Suprapubic skin (tissue), 4 donors: ENCODE results near the gene TEAD4.

ENCODE experiments used
- EP300 ChIP-seq: sonication (generic); formaldehyde crosslinking; IDR thresholded peaks from one replicate; pipeline ENCODE4 v1.6.1; 2017; ENCODE audit warnings: antibody characterized with exemption
- POLR2A ChIP-seq, 2 donors: fragments of 450-650 bp; IDR thresholded peaks; one replicate each; pipeline ENCODE4 v1.6.1; 2017; ENCODE audit warnings: antibody characterized with exemption in 2 of 2, mild to moderate bottlenecking in 2 of 2, moderate library complexity in 2 of 2
- POLR2AphosphoS5 ChIP-seq, 3 donors: sonication (generic); formaldehyde crosslinking; IDR thresholded peaks; one replicate each; pipeline ENCODE4 v1.6.1; 2017; ENCODE audit warnings: antibody characterized with exemption in 3 of 3
- TF ChIP-seq, protein P1 (sequence below), 2 donors: fragments of 200-600 bp in 1 of 2; fragments of 450-650 bp in 1 of 2; sonication (generic) in 1 of 2; IDR thresholded peaks; one replicate each; pipeline ENCODE4 v1.5.1; 2016 to 2019; ENCODE audit warnings: antibody characterized with exemption in 2 of 2, mild to moderate bottlenecking in 1 of 2, moderate library complexity in 1 of 2

DNA sequence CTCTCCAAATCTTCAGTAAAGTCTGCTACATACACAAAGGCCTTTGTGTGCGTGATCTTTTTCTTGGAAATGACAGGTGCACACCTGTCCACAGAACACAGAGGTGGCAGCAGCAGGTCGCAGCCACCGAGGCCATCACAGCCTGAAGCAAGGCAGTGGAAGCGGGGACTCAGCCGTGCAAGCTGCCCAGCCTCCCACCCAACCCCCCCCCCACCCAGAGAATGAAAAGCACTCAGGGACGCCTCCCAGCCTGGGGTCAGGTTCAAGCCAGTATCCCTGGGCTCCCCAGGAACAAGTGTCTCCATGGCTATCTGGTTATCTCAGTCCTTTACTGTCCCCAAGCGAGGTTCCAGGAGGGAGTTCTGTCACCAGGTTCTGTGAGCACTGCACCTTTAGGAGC lies 86.8 kb downstream of the TEAD4 start:
- TF ChIP-seq, protein P1, sequence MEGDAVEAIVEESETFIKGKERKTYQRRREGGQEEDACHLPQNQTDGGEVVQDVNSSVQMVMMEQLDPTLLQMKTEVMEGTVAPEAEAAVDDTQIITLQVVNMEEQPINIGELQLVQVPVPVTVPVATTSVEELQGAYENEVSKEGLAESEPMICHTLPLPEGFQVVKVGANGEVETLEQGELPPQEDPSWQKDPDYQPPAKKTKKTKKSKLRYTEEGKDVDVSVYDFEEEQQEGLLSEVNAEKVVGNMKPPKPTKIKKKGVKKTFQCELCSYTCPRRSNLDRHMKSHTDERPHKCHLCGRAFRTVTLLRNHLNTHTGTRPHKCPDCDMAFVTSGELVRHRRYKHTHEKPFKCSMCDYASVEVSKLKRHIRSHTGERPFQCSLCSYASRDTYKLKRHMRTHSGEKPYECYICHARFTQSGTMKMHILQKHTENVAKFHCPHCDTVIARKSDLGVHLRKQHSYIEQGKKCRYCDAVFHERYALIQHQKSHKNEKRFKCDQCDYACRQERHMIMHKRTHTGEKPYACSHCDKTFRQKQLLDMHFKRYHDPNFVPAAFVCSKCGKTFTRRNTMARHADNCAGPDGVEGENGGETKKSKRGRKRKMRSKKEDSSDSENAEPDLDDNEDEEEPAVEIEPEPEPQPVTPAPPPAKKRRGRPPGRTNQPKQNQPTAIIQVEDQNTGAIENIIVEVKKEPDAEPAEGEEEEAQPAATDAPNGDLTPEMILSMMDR (IDR thresholded peaks at IDR 0.05): no peak
- TF ChIP-seq POLR2AphosphoS5 (IDR thresholded peaks at IDR 0.05) (no peak), POLR2A (IDR thresholded peaks at IDR 0.05) (no peak), EP300 (no peak)
